NCI-H774 (cell line): ENCODE results near the gene SORT1.
"Not testable (repeated sequence)": the region's sequence is repeated elsewhere in the genome, so short reads cannot be mapped to it uniquely, and the experiment has no call there.

Source experiments
- DNase-seq: peaks from one replicate; lab custom pipeline; 2025; lab: John Stamatoyannopoulos, UW

SORT1 gene

GRCh38 chr1:109379907-109380306 is 17.8 kb downstream of the SORT1 start:
- DNase-seq, result no peak

DNA sequence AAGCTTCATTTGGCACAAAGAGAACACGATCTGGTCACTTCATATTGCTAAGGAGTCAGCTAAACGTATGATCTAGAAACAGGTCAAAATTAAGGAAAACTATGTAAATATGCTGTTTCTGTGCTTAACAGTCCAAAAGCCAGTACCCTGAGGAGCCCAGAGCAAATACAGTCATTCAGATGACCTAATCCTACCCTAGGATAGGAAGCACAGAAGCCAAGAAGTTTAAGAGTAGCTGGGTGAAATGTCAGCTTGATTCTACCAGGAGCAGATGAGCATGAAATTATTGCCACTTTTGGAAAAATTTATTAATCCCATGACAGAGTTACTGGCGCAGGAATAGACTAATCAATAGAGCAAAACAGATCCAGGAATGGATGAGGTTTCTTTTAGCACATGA is 18.3 kb downstream of the SORT1 start:
- DNase-seq, result no peak

DNA sequence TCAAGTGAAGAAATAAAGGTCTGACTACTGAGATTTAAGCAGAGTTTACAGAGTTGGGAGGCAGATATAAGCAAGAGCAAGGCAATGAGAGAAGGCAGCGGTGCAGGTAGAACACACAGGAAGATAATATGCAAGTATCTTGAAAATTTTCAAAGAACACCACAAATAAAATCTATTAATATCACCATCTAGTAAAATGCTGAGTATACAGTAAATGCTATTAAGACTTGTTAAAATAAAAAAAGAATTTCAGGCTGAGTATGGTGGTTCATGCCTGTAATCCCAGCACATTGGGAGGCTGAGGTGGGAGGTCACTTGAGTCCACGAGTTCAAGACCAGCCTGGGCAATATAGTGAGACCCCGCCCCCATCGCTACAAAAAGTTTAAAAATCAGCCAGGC is 20.0 kb downstream of the SORT1 start:
- no peak for DNase-seq

DNA sequence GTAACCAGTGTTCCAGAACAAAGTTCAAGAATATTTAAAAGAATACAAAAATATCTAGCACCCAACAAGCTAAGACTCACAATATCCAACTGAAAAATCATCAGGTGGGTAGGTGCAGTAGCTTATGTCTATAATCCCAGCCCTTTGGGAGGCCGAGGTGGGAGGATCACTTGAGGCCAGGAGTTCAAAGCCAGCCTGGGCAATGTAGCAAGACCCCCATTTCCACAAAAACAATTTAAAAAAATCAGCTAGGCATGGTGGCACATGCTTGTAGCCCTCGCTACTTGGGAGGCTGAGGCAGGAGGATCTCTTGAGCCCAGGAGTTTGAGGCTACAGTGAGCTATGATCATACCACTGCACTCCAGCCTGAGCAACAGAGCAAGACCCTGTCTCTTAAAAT is 24.0 kb downstream of the SORT1 start:
- not testable (repeated sequence) for DNase-seq

GRCh38 chr1:109373126-109373525 is 24.6 kb downstream of the SORT1 start:
- DNase-seq, result no peak

DNA sequence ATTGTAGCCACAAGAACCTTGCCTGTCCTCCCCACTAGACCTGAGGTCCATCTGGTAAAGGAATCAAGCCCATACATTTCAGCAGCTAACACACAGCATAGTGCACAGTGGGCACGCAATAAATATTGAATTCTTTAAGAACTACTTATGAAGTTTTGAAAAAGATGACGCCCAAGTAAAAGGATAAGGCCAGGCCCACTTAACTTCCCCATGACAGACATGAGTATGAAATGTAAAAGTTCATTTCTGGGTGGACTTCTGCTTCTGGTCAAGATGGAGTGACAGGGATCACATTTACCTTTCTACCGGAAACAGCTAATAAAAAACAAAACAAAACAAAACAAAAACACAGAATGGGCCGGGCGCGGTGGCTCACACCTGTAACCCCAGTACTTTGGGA is 25.4 kb downstream of the SORT1 start:
- no peak for DNase-seq

- no peak for DNase-seq
Measured at GRCh38 chr1:109371341-109371739, 26.4 kb downstream of the SORT1 start.

DNA sequence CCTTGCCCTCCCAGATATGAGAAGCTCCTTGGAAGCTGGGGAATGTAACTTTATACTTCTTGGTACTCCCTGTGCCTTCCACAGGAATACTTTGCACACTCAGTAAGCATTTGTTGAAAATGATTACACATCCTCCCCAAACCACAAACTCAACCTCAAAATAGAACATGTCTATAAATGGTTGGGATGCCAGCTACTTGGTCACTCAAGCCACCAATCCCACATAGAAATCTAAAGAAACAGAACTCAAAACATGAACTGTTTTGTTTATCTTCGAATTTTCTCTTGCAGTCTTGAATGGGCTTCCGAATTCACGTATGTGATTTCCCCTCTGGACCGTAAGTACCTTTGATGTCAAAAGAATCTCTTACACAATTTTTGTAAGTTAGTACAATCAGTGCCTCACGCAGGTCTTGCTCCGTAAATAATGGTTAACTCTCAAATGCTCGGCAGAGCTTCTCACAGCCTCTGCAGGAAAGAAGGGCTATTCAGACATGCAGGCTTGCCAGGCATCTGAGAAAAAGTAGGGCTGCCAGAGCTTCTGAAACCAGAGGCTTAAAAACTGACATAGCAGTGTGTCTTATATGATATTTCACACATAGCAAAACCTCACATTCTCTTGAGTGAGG is 26.9 kb downstream of the SORT1 start:
- DNase-seq, result no peak

GRCh38 chr1:109369167-109369746 is 28.5 kb downstream of the SORT1 start:
- no peak for DNase-seq

DNA sequence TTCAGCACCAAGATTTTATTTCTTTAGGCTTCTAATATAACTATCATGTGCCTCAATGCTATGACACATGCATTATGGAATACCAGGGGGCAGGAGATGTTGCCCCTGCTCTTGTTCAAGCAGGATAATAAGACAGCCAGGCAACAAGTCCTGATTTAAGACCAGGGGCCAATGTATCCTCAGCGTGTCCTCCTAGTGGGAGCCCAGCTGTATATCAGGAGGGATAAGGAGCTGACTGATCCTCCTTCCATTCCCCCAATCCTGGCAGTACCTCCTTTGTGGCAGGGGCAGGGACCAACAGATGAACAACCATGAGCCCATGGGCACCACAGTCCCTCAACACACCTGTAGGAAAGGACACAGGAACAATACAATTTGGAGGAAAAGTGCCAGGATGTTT is 29.3 kb downstream of the SORT1 start:
- no peak for DNase-seq

DNA sequence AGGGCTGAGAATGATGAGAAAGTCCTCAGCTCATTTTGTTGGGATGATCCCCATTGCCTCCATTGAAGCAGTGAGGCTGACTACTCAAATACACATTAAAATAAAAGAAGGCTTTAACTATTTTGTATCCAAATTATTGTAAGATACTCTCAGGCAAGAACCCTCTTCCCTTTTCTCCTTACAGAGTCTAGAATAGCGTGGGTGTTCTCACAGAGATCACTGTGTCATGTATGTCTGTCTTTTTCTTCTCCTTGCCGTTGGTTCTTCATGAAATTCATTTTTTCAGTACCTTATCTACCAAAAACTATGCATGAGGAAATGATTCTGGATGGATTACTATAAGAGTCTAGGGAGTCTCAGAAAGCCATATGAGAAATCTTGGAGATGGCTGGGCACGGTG is 30.1 kb downstream of the SORT1 start:
- DNase-seq, result no peak

- no peak for DNase-seq
Measured at GRCh38 chr1:109365642-109366204, 32.0 kb downstream of the SORT1 start.

DNA sequence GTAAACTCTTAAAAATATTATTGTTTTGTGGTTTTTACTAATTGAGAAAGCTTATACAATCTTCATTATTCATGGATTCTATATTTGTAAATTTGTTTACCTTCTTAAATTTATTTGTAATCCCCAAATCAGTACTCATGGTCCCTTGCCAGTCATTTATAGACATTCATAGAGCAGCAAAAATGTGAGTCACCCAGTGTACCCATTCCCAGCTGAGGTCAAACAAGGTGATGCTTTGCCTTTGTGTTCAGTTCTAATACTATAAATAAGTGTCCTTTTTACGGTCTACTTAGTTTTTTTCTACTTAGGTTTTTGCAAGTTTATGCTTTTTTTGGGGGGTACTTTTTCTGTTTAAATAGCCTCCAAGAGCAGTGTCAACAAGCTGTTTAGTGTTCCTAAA is 36.1 kb downstream of the SORT1 start:
- no peak for DNase-seq

GRCh38 chr1:109361069-109361468 is 36.6 kb downstream of the SORT1 start:
- no peak for DNase-seq

DNA sequence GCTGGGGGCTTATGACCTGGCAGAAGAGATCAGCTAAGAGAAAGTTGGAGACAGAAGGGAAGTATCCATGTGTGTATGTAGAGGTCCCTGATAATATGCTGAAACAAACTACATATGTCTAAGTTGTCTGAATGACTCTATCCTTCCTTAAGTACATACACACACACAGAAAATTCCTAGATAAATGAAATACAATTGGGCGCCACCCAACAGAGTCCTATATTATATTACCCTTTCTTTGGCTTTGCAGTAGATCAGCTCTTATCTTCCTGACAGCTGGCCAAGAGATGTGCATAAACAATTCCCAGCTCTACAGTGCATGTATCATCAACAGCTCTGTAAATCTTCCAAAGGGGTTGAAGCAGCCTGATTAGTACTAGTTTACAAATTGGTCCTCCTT is 40.1 kb downstream of the SORT1 start:
- no peak for DNase-seq

- DNase-seq, result peak; percentile 17
Measured at GRCh38 chr1:109356915-109357314, 40.8 kb downstream of the SORT1 start.

DNA sequence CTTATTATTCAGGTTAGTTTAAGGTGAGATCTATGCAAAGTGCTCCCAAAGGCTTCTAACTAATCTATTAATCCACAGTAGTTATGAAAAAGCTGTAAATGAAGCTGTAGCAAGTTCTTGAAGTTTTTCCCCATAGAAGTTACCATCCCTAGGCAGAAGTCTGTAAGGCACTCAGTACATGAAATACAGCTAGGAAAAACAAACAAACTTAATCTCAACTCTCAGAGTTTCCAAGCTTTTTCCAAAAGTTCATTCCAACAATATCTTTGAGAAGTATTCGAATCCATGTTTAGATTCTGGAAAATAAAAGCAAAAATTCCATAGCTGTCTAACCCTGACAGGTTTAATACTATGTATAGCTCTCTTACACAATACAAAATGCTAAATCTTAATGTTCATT is 41.2 kb downstream of the SORT1 start:
- DNase-seq, result no peak

DNA sequence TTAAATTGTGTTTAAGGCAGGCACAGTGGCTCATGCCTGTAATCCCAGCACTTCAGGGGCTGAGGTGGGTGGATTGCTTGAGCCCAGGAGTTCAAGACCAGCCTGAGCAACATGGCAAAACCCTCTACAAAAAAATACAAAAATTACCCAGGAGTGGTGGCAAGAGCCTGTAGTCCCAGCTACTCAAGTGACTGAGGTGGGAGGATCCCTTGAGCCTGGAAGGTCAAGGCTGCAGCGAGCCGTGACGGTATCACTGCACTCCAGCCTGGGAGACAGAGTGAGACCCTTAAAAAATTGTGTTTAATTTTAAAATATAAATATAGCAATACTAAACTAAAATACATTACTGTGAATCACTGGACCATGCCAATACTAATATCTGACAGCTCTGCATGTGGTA is 42.8 kb downstream of the SORT1 start:
- DNase-seq, result no peak

DNA sequence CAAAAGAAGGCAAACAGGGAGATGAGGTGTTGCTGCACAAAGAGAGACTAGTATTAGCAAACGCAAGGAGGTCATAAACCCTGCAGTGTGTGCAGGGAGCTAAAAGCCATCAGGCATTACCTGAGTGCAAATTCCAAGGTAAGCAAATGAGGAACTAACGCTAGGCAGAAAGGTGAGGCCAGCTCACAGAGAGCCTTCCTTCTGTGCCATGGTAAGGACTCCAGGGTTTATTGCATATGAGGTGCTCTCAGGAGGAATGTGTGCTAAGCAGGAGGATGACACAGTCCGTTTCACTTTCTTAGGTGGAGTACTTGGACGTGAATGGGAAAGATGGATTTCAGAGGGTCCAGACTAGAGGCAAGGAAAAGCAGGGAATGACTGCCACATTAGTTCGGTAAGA is 46.3 kb downstream of the SORT1 start:
- DNase-seq, result no peak

GRCh38 chr1:109350655-109351054 is 47.1 kb downstream of the SORT1 start:
- DNase-seq, result no peak

- no peak for DNase-seq
Measured at GRCh38 chr1:109350182-109350581, 47.5 kb downstream of the SORT1 start.

DNA sequence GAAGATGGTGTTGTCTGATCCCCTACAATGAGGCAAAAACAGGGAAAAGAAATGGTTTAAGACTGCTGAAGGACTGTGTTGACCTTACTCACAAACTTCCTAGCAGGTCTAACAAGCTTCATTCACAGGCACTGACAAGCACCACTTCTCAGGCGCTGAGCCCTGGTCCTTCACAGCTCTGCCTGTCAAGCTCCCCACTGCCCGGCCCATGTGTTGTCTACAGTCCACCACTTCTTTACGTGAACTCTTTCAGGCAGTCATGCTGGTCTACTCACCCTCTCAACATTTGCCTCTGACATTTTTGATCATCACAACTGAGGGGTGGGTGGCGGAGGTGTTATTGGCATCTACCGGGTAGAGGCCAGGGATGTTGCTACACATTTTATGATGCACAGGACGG is 50.2 kb downstream of the SORT1 start:
- DNase-seq, result no peak

- no peak for DNase-seq
Measured at GRCh38 chr1:109341944-109342930, 55.5 kb downstream of the SORT1 start.
